BJ (cell line): Measurements from ENCODE around the gene WDR81. TPM values are rescaled to one million over a fixed set of nuclear protein-coding genes. Genes with fewer than 3 reads are reported as not detected.
A peak's percentile ranks its signal among the peaks of the same experiment; 100 is the strongest.
"Not testable (repeated sequence)": the region's sequence is repeated elsewhere in the genome, so short reads cannot be mapped to it uniquely, and the experiment has no call there.

Experiments
- CTCF ChIA-PET: fragments of 350-600 bp; formaldehyde crosslinking; extraction: SDS; loops from one replicate; lab custom pipeline; 2021; ENCODE audit warnings: antibody characterized with exemption, inconsistent platforms; lab: Yijun Ruan, JAX
- POLR2A ChIA-PET: fragments of 300-600 bp; sonication (Branson Sonifier 250); formaldehyde crosslinking; extraction: SDS; loops from one replicate; lab custom pipeline; 2021; ENCODE audit warnings: antibody characterized with exemption; lab: Charles Lee
- DNase-seq: peaks from one replicate; pipeline ENCODE4 v3.0.0-alpha.2; 2011; ENCODE audit warnings: low read depth
- H3K27me3 ChIP-seq: 2 replicates; pipeline ENCODE4 v1.6.0; 2011; ENCODE audit warnings: low read length; ENCODE audit not compliant: control insufficient read depth, insufficient read depth
- H3K36me3 ChIP-seq: 2 replicates; pipeline ENCODE4 v1.5.1; 2011; ENCODE audit warnings: low read length; ENCODE audit not compliant: control insufficient read depth, insufficient read depth
- H3K4me3 ChIP-seq: 2 replicates; pipeline ENCODE4 v1.5.1; 2011; ENCODE audit warnings: low read depth, mild to moderate bottlenecking, control low read depth, low read length
- polyA plus RNA-seq: library from polyadenylated mRNA; depleted of rRNA; stranded (reverse); fragments of >200 nt; gene quantifications from 2 replicates; pipeline ENCODE4 v1.2.3, GENCODE V29; 2011
- TF ChIP-seq, protein P1 (sequence below): IDR thresholded peaks from 2 replicates; pipeline ENCODE4 v1.5.1; 2011; ENCODE audit warnings: low read depth, mild to moderate bottlenecking, control low read depth, inconsistent platforms, low read length, moderate library complexity; ENCODE audit not compliant: insufficient read depth

Gene WDR81
- polyA plus RNA-seq, 1 experiment: 4.8 TPM

- peak; percentile 94 for DNase-seq
- ChIA-PET POLR2A (interaction anchor here (0.5 to 1.6 kb wide), 10 partner anchors 9 to 684 kb away, joined by 3 to 18 read pairs (median 4); no protein-coding TSS in a partner anchor), CTCF (interaction anchor here (0.6 to 10.5 kb wide), 12 partner anchors 37 to 664 kb away, joined by 3 to 224 read pairs (median 4); partner anchors contain the start of gene RILP)
- H3K4me3 ChIP-seq: peak overlapping the region; percentile 73
- H3K27me3 ChIP-seq: no peaks in the 10 kb centered on the region
- peaks cover 22% of the 10 kb centered on the region for H3K36me3 ChIP-seq
- TF ChIP-seq, protein P1, sequence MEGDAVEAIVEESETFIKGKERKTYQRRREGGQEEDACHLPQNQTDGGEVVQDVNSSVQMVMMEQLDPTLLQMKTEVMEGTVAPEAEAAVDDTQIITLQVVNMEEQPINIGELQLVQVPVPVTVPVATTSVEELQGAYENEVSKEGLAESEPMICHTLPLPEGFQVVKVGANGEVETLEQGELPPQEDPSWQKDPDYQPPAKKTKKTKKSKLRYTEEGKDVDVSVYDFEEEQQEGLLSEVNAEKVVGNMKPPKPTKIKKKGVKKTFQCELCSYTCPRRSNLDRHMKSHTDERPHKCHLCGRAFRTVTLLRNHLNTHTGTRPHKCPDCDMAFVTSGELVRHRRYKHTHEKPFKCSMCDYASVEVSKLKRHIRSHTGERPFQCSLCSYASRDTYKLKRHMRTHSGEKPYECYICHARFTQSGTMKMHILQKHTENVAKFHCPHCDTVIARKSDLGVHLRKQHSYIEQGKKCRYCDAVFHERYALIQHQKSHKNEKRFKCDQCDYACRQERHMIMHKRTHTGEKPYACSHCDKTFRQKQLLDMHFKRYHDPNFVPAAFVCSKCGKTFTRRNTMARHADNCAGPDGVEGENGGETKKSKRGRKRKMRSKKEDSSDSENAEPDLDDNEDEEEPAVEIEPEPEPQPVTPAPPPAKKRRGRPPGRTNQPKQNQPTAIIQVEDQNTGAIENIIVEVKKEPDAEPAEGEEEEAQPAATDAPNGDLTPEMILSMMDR: no peak
Observed at GRCh38 chr17:1716912-1717695, 7.4 kb upstream of the WDR81 start.

GRCh38 chr17:1718362-1719165 lies 5.9 kb upstream of the WDR81 start:
- Histone ChIP-seq H3K27me3 (no peaks in the 10 kb centered on the region), H3K4me3 (no peak overlapping the region), H3K36me3 (peaks cover 7% of the 10 kb centered on the region)
- TF ChIP-seq, protein P1: no peak
- POLR2A ChIA-PET: no interaction called here
- DNase-seq: no peak
- CTCF ChIA-PET: interaction anchor here (1.3 to 10.5 kb wide), 2 partner anchors 63 to 70 kb away, joined by 4 to 224 read pairs; no protein-coding TSS in a partner anchor

- no peak for DNase-seq
- Histone ChIP-seq H3K4me3 (no peak overlapping the region), H3K27me3 (no peaks in the 10 kb centered on the region), H3K36me3 (peaks cover under 1% of the 10 kb centered on the region; the same call in 1 of the 2 replicates)
- CTCF ChIA-PET: interaction anchor here (0.6 to 10.5 kb wide), 30 partner anchors 10 to 305 kb away, joined by 3 to 224 read pairs (median 4); partner anchors contain the start of genes MYO1C, RPA1, SERPINF1 and SMYD4
- POLR2A ChIA-PET: interaction anchor here (0.7 kb wide), 1 partner anchor 9 kb away, joined by 4 read pairs; no protein-coding TSS in a partner anchor
- TF ChIP-seq, protein P1: peak; percentile 99
Observed at GRCh38 chr17:1720856-1721386, 3.6 kb upstream of the WDR81 start.

GRCh38 chr17:1722022-1722421 lies 2.5 kb upstream of the WDR81 start:
- POLR2A ChIA-PET: interaction anchor here (0.6 kb wide), 2 partner anchors 108 to 353 kb away, joined by 3 to 4 read pairs; partner anchors contain the start of gene RPA1
- H3K27me3 ChIP-seq, H3K4me3 ChIP-seq, H3K36me3 ChIP-seq: not testable (repeated sequence)
- DNase-seq: peak; percentile 53
- CTCF ChIA-PET: interaction anchor here (0.7 to 10.5 kb wide), 21 partner anchors 9 to 230 kb away, joined by 3 to 224 read pairs (median 4); partner anchors contain the start of genes MYO1C and SERPINF1

DNA sequence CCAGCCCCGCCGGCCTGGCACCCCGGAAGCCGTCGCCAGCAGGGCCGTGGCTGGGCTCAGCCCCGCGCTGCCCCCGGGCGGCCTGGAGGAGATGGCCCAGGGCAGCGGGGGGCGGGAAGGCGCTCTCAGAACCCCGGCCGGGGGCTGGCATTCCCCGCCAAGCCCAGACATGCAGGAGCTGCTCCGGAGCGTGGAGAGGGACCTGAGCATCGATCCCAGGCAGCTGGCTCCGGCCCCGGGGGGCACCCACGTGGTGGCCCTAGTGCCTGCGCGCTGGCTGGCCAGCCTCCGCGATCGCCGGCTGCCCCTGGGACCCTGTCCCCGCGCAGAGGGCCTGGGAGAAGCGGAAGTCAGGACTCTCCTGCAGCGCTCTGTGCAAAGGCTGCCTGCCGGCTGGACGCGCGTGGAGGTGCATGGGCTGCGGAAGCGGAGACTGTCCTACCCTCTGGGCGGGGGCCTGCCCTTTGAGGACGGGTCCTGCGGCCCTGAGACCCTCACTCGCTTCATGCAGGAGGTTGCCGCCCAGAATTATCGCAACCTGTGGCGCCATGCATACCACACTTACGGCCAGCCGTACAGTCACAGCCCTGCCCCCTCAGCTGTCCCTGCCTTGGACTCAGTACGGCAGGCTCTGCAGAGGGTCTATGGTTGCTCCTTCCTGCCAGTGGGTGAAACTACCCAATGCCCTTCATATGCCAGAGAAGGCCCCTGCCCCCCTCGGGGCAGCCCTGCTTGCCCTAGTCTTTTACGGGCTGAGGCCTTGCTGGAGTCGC lies 551 bp downstream of the WDR81 start:
- Histone ChIP-seq H3K36me3 (peaks cover 17% of the 10 kb centered on the region), H3K4me3 (peak overlapping the region; percentile 65), H3K27me3 (no peaks in the 10 kb centered on the region)
- no peak for DNase-seq
- TF ChIP-seq, protein P1: no peak
- ChIA-PET CTCF (interaction anchor here (0.5 to 2.9 kb wide), 6 partner anchors 27 to 473 kb away, joined by 3 to 10 read pairs (median 3); partner anchors contain the start of genes RPA1 and SMYD4), POLR2A (no interaction called here)
